IMR-90 (cell line): Measurements from ENCODE around the gene RANBP10.
A peak's percentile ranks its signal among the peaks of the same experiment; 100 is the strongest.

Source experiments
- CHD1 ChIP-seq: IDR thresholded peaks from 2 replicates; pipeline ENCODE4 v1.6.1; 2012; ENCODE audit warnings: low read depth, low read length, improper control_type of control experiment
- FOS ChIP-seq: fragments of 150-350 bp; IDR thresholded peaks from 2 replicates; pipeline ENCODE4 v1.6.1; 2016; ENCODE audit warnings: low read depth, low read length
- MXI1 ChIP-seq: IDR thresholded peaks from 2 replicates; pipeline ENCODE4 v1.6.1; 2012; ENCODE audit warnings: low read depth, mild to moderate bottlenecking, low read length, moderate library complexity, borderline replicate concordance
- RFX5 ChIP-seq: IDR thresholded peaks from 2 replicates; pipeline ENCODE4 v1.8.0; 2012; ENCODE audit warnings: low read depth, mild to moderate bottlenecking, low read length, moderate library complexity
- TF ChIP-seq, protein P1 (sequence below): conservative IDR thresholded peaks from 2 replicates; pipeline ENCODE4 v1.5.1; 2012; ENCODE audit warnings: mild to moderate bottlenecking, low read depth, low read length, improper control_type of control experiment
- TF ChIP-seq, protein P2 (sequence below): fragments of 150-350 bp; IDR thresholded peaks from 2 replicates; pipeline ENCODE4 v1.6.1; 2017; ENCODE audit warnings: mild to moderate bottlenecking, antibody characterized with exemption, low read length, low read depth

DNA sequence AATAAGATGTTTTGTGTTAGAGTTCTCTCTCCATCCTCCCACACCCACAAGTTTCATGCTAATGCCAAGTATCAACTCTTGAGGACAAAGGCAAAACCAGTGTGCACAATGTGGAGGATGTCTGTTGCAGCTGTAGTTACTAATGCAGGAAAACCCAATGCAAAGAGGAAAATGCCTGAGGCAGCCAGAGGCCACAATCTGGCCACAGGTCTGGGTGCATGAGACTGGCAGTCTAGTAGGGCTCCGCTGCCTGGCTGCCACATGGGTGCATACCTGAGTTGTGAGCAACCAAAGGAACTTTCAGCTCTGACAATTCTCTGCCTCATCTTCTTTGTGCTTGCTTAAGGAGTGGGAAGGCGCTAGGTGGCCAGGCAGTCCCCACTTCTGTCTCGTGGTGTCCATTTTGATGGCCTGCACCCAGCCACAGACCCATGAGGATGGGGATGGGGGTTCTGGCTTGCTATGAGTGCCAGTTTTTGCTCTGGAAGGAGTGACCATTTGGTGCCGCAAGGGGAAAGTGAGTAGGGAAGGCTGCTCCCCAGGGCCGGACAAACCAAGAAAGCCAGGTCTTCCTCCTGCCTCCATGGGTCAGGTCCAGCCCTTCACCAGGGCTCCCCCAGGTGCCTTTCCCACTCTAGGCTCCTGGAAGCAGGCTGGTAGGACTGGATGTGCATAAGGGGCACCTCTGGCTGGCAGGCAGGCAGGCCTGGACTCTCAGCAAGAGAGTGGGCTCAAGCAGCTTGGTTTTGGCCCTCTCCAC, 83.0 kb downstream of the RANBP10 start:
- peak; percentile 54; the same call in 1 of the 2 replicates for TF ChIP-seq MXI1
- no peak for TF ChIP-seq CHD1
- TF ChIP-seq, protein P1, sequence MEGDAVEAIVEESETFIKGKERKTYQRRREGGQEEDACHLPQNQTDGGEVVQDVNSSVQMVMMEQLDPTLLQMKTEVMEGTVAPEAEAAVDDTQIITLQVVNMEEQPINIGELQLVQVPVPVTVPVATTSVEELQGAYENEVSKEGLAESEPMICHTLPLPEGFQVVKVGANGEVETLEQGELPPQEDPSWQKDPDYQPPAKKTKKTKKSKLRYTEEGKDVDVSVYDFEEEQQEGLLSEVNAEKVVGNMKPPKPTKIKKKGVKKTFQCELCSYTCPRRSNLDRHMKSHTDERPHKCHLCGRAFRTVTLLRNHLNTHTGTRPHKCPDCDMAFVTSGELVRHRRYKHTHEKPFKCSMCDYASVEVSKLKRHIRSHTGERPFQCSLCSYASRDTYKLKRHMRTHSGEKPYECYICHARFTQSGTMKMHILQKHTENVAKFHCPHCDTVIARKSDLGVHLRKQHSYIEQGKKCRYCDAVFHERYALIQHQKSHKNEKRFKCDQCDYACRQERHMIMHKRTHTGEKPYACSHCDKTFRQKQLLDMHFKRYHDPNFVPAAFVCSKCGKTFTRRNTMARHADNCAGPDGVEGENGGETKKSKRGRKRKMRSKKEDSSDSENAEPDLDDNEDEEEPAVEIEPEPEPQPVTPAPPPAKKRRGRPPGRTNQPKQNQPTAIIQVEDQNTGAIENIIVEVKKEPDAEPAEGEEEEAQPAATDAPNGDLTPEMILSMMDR = no peak
- TF ChIP-seq RFX5 = no peak
- TF ChIP-seq, protein P2, sequence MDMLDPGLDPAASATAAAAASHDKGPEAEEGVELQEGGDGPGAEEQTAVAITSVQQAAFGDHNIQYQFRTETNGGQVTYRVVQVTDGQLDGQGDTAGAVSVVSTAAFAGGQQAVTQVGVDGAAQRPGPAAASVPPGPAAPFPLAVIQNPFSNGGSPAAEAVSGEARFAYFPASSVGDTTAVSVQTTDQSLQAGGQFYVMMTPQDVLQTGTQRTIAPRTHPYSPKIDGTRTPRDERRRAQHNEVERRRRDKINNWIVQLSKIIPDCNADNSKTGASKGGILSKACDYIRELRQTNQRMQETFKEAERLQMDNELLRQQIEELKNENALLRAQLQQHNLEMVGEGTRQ = peak; percentile 14; the same call in 1 of the 2 replicates
- no peak for TF ChIP-seq FOS
